Thyroid gland (tissue), 4 donors: ENCODE measurements around the gene ARFGAP3. TPM values are rescaled to one million over a fixed set of nuclear protein-coding genes. Genes with fewer than 3 reads are reported as not detected.

Source experiments
- DNase-seq, 2 donors: peaks; one replicate each; pipeline ENCODE4 v3.0.0-alpha.2; 2019
- H3K27ac ChIP-seq, 3 donors: fragments of 200-600 bp; sonication (generic); 1 replicate in 2 of 3; 2 replicates in 1 of 3; pipeline ENCODE4 v1.5.1; 2016 to 2019; ENCODE audit warnings: mild to moderate bottlenecking in 1 of 3, moderate library complexity in 1 of 3
- H3K27me3 ChIP-seq: fragments of 200-600 bp; sonication (generic); one replicate; pipeline ENCODE4 v1.5.1; 2019
- H3K36me3 ChIP-seq, 2 donors: fragments of 200-600 bp; sonication (generic); one replicate each; pipeline ENCODE4 v1.5.1; 2016 to 2019
- H3K4me1 ChIP-seq, 2 donors: fragments of 200-600 bp; sonication (generic); one replicate each; pipeline ENCODE4 v1.5.1; 2017 to 2019
- H3K4me3 ChIP-seq, 3 donors: fragments of 200-600 bp; sonication (generic); replicated peaks in 1 of 3; 1 replicate in 2 of 3; 2 replicates in 1 of 3; pipeline ENCODE4 v1.5.1; 2016; ENCODE audit warnings: mild to moderate bottlenecking in 1 of 3
- H3K9me3 ChIP-seq: fragments of 200-600 bp; sonication (generic); one replicate; pipeline ENCODE4 v1.5.1; 2017
- POLR2A ChIP-seq, 2 donors: fragments of 450-650 bp; IDR thresholded peaks; one replicate each; pipeline ENCODE4 v1.6.1; 2017; ENCODE audit warnings: antibody characterized with exemption in 2 of 2, mild to moderate bottlenecking in 2 of 2, moderate library complexity in 1 of 2
- whole genome bisulfite sequencing, 2 donors: methylation state at CpG; one replicate each; pipeline ENCODE4 v1.1.5; 2017; 5-methylcytosine and 5-hydroxymethylcytosine counted together
- intact Hi-C: fragments of 100-400 bp; cut with DNase I; formaldehyde crosslinking; loops from one replicate; pipeline ENCODE4 v1.15.1; 2023
- total RNA-seq, 4 donors: library from RNA; depleted of rRNA; stranded (reverse); fragments of >200 nt; gene quantifications; one replicate each; pipeline ENCODE4 v1.2.3, GENCODE V29; 2016
- TF ChIP-seq, protein P1 (sequence below), 6 experiments: fragments of 200-600 bp in 3 of 6; fragments of 450-650 bp in 3 of 6; sonication (generic) in 3 of 6; IDR thresholded peaks; one replicate each; pipeline ENCODE4 v1.5.1; 2016 to 2019; ENCODE audit warnings: antibody characterized with exemption in 6 of 6, mild to moderate bottlenecking in 2 of 6, inconsistent platforms in 1 of 6, moderate library complexity in 1 of 6

The ARFGAP3 gene
- total RNA-seq, 4 donors from 2014 or later: 82.3 to 106 (median 94.2) TPM

- no peaks in the 10 kb centered on the region for H3K27me3 ChIP-seq
- no peak for TF ChIP-seq POLR2A (IDR thresholded peaks at IDR 0.05)
- TF ChIP-seq, protein P1, sequence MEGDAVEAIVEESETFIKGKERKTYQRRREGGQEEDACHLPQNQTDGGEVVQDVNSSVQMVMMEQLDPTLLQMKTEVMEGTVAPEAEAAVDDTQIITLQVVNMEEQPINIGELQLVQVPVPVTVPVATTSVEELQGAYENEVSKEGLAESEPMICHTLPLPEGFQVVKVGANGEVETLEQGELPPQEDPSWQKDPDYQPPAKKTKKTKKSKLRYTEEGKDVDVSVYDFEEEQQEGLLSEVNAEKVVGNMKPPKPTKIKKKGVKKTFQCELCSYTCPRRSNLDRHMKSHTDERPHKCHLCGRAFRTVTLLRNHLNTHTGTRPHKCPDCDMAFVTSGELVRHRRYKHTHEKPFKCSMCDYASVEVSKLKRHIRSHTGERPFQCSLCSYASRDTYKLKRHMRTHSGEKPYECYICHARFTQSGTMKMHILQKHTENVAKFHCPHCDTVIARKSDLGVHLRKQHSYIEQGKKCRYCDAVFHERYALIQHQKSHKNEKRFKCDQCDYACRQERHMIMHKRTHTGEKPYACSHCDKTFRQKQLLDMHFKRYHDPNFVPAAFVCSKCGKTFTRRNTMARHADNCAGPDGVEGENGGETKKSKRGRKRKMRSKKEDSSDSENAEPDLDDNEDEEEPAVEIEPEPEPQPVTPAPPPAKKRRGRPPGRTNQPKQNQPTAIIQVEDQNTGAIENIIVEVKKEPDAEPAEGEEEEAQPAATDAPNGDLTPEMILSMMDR (IDR thresholded peaks at IDR 0.05): no peak
- DNase-seq: no peak
- H3K27ac ChIP-seq: peak overlapping the region in 1 of 3 donors; percentile 55
- intact Hi-C loops: loop anchor here (10.0 kb wide), 2 partner anchors 205 to 225 kb away; no protein-coding TSS in a partner anchor
- H3K4me1 ChIP-seq: peaks cover 6 to 19% of the 10 kb centered on the region in 2 donors
- H3K4me3 ChIP-seq: no peak overlapping the region
- peaks cover 21 to 33% of the 10 kb centered on the region in 2 donors for H3K36me3 ChIP-seq
- H3K9me3 ChIP-seq: no peaks in the 10 kb centered on the region
- 90 to 91% methylated on average over 32 to 33 of the region's 33 CpGs for WGBS, 2 donors
These were observed 12.9 kb upstream of the ARFGAP3 start for GRCh38 chr22:42869888-42870480.

GRCh38 chr22:42869463-42869862, 12.4 kb upstream of the ARFGAP3 start:
- Histone ChIP-seq H3K36me3 (peaks cover 21 to 32% of the 10 kb centered on the region in 2 donors), H3K9me3 (no peaks in the 10 kb centered on the region), H3K27me3 (no peaks in the 10 kb centered on the region), H3K4me3 (no peak overlapping the region), H3K27ac (peak overlapping the region; percentile 55 to 84 (median 58)), H3K4me1 (peaks cover 6 to 19% of the 10 kb centered on the region in 2 donors)
- intact Hi-C loops: loop anchor here (10.0 kb wide), 2 partner anchors 205 to 225 kb away; no protein-coding TSS in a partner anchor
- DNase-seq: no peak
- 92 to 95% methylated on average over 8 of the region's 8 CpGs for WGBS, 2 donors
- TF ChIP-seq, protein P1 (IDR thresholded peaks at IDR 0.05): no peak
- no peak for TF ChIP-seq POLR2A (IDR thresholded peaks at IDR 0.05)

- H3K36me3 ChIP-seq: peaks cover 19 to 28% of the 10 kb centered on the region in 2 donors
- intact Hi-C loops: loop anchor here (10.0 kb wide), 2 partner anchors 204 to 226 kb away; no protein-coding TSS in a partner anchor
- TF ChIP-seq POLR2A (IDR thresholded peaks at IDR 0.05): peak in 1 of 2 donors; percentile 46
- TF ChIP-seq, protein P1 (IDR thresholded peaks at IDR 0.05): no peak
- DNase-seq: peak; percentile 94 to 97
- H3K27ac ChIP-seq: peak overlapping the region; percentile 55 to 84 (median 78)
- H3K4me3 ChIP-seq: no peak overlapping the region
- no peaks in the 10 kb centered on the region for H3K27me3 ChIP-seq
- no peaks in the 10 kb centered on the region for H3K9me3 ChIP-seq
- peaks cover 6 to 19% of the 10 kb centered on the region in 2 donors for H3K4me1 ChIP-seq
- WGBS, 2 donors: 38 to 47% methylated on average over 3 to 13 of the region's 16 CpGs
These were observed 11.7 kb upstream of the ARFGAP3 start for GRCh38 chr22:42868751-42869251.

GRCh38 chr22:42866100-42866499, 9.0 kb upstream of the ARFGAP3 start:
- no peak overlapping the region for H3K4me3 ChIP-seq
- 96 to 97% methylated on average over 6 of the region's 7 CpGs for WGBS, 2 donors
- TF ChIP-seq, protein P1 (IDR thresholded peaks at IDR 0.05): no peak
- TF ChIP-seq POLR2A (IDR thresholded peaks at IDR 0.05): no peak
- H3K9me3 ChIP-seq: no peaks in the 10 kb centered on the region
- H3K27ac ChIP-seq: no peak overlapping the region
- intact Hi-C loops: loop anchor here (10.0 kb wide), 2 partner anchors 201 to 229 kb away; no protein-coding TSS in a partner anchor
- no peaks in the 10 kb centered on the region for H3K27me3 ChIP-seq
- peaks cover 7 to 20% of the 10 kb centered on the region in 2 donors for H3K4me1 ChIP-seq
- DNase-seq: no peak
- H3K36me3 ChIP-seq: peaks cover 3 to 4% of the 10 kb centered on the region in 2 donors

- H3K4me3 ChIP-seq: no peak overlapping the region
- no peaks in the 10 kb centered on the region for H3K9me3 ChIP-seq
- no peaks in the 10 kb centered on the region for H3K36me3 ChIP-seq
- no peaks in the 10 kb centered on the region for H3K27me3 ChIP-seq
- TF ChIP-seq, protein P1 (IDR thresholded peaks at IDR 0.05): no peak
- TF ChIP-seq POLR2A (IDR thresholded peaks at IDR 0.05): no peak
- H3K27ac ChIP-seq: no peak overlapping the region
- peaks cover 13 to 25% of the 10 kb centered on the region in 2 donors for H3K4me1 ChIP-seq
- DNase-seq: no peak
- intact Hi-C loops: loop anchor here (10.0 kb wide), 2 partner anchors 201 to 229 kb away; no protein-coding TSS in a partner anchor
- 89 to 90% methylated on average over 8 of the region's 8 CpGs for WGBS, 2 donors
These were observed 8.5 kb upstream of the ARFGAP3 start for GRCh38 chr22:42865536-42865935.
